Right kidney (tissue), 1 donor: ENCODE data around the gene DDX4.
"Not testable (repeated sequence)": the region's sequence is repeated elsewhere in the genome, so short reads cannot be mapped to it uniquely, and the experiment has no call there.

Experiments used
- DNase-seq: peaks from one replicate; pipeline ENCODE4 v3.0.0-alpha.2; 2016

Gene DDX4

GRCh38 chr5:55724281-55724680 lies 13.6 kb upstream of the DDX4 start:
- DNase-seq = no peak

GRCh38 chr5:55731848-55732247 lies 6.0 kb upstream of the DDX4 start:
- no peak for DNase-seq

GRCh38 chr5:55732585-55732984 lies 5.3 kb upstream of the DDX4 start:
- DNase-seq = no peak

- no peak for DNase-seq
Observed at GRCh38 chr5:55734658-55735057, 3.2 kb upstream of the DDX4 start.

GRCh38 chr5:55742778-55743177 lies 4.9 kb downstream of the DDX4 start:
- DNase-seq = no peak

GRCh38 chr5:55747778-55748318 lies 10.0 kb downstream of the DDX4 start:
- no peak for DNase-seq

GRCh38 chr5:55749387-55749786 lies 11.5 kb downstream of the DDX4 start:
- peak; percentile 5 for DNase-seq

GRCh38 chr5:55750063-55750462 lies 12.2 kb downstream of the DDX4 start:
- DNase-seq = no peak

GRCh38 chr5:55750499-55750898 lies 12.6 kb downstream of the DDX4 start:
- DNase-seq = no peak

- no peak for DNase-seq
Observed at GRCh38 chr5:55758231-55758630, 20.4 kb downstream of the DDX4 start.

- DNase-seq = no peak
Observed at GRCh38 chr5:55758714-55759113, 20.9 kb downstream of the DDX4 start.

- DNase-seq = not testable (repeated sequence)
Observed at GRCh38 chr5:55761721-55762120, 23.9 kb downstream of the DDX4 start.

- no peak for DNase-seq
Observed at GRCh38 chr5:55763746-55764420, 26.0 kb downstream of the DDX4 start.

- no peak for DNase-seq
Observed at GRCh38 chr5:55768279-55768678, 30.4 kb downstream of the DDX4 start.

- no peak for DNase-seq
Observed at GRCh38 chr5:55771175-55771655, 33.4 kb downstream of the DDX4 start.

GRCh38 chr5:55773057-55773456 lies 35.2 kb downstream of the DDX4 start:
- DNase-seq = no peak

- DNase-seq = no peak
Observed at GRCh38 chr5:55777332-55777731, 39.5 kb downstream of the DDX4 start.

- DNase-seq = no peak
Observed at GRCh38 chr5:55800924-55801323, 63.1 kb downstream of the DDX4 start.

GRCh38 chr5:55808814-55809213 lies 71.0 kb downstream of the DDX4 start:
- not testable (repeated sequence) for DNase-seq

GRCh38 chr5:55815939-55816338 lies 78.1 kb downstream of the DDX4 start:
- not testable (repeated sequence) for DNase-seq

- no peak for DNase-seq
Observed at GRCh38 chr5:55816342-55816741, 78.5 kb downstream of the DDX4 start.

- no peak for DNase-seq
Observed at GRCh38 chr5:55817030-55817429, 79.2 kb downstream of the DDX4 start.

GRCh38 chr5:55820488-55820887 lies 82.6 kb downstream of the DDX4 start:
- no peak for DNase-seq

- peak; percentile 56 for DNase-seq
Observed at GRCh38 chr5:55821731-55822512, 84.1 kb downstream of the DDX4 start.
